LNCaP clone FGC (cell line): ENCODE results near the gene ADAMTSL2.

Experiments used
- DNase-seq: peaks from one replicate; pipeline ENCODE4 v3.0.0-alpha.2; 2011; ENCODE audit warnings: low read depth
- H3K4me3 ChIP-seq: 2 replicates; pipeline ENCODE4 v1.5.1; 2011; ENCODE audit warnings: mild to moderate bottlenecking, low read depth, low read length, control low read depth
- TF ChIP-seq, protein P1 (sequence below): IDR thresholded peaks from 2 replicates; pipeline ENCODE4 v1.5.1; 2012; ENCODE audit warnings: mild to moderate bottlenecking; ENCODE audit not compliant: control insufficient read depth, insufficient read depth; ENCODE audit errors: extremely low read depth

ADAMTSL2 gene

DNA sequence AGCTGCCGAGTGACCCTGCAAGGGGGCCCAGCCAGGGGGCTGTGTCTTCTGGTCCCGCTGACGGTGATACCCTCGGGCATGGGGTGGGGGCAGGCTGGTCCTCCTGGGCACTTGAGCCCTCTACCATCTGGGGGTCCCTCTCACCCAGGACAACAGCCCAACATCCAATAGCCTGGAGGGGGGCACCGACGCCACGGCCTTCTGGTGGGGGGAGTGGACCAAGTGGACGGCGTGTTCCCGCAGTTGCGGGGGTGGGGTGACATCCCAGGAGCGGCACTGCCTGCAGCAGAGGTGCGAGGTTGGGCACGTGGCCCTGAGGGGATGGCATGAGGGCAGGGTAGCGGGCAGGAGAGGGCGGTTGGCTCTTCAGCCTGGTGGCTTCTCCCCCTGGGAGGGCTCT is 2.8 kb downstream of the ADAMTSL2 start:
- DNase-seq = no peak
- TF ChIP-seq, protein P1, sequence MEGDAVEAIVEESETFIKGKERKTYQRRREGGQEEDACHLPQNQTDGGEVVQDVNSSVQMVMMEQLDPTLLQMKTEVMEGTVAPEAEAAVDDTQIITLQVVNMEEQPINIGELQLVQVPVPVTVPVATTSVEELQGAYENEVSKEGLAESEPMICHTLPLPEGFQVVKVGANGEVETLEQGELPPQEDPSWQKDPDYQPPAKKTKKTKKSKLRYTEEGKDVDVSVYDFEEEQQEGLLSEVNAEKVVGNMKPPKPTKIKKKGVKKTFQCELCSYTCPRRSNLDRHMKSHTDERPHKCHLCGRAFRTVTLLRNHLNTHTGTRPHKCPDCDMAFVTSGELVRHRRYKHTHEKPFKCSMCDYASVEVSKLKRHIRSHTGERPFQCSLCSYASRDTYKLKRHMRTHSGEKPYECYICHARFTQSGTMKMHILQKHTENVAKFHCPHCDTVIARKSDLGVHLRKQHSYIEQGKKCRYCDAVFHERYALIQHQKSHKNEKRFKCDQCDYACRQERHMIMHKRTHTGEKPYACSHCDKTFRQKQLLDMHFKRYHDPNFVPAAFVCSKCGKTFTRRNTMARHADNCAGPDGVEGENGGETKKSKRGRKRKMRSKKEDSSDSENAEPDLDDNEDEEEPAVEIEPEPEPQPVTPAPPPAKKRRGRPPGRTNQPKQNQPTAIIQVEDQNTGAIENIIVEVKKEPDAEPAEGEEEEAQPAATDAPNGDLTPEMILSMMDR = no peak
- no peak overlapping the region for H3K4me3 ChIP-seq

DNA sequence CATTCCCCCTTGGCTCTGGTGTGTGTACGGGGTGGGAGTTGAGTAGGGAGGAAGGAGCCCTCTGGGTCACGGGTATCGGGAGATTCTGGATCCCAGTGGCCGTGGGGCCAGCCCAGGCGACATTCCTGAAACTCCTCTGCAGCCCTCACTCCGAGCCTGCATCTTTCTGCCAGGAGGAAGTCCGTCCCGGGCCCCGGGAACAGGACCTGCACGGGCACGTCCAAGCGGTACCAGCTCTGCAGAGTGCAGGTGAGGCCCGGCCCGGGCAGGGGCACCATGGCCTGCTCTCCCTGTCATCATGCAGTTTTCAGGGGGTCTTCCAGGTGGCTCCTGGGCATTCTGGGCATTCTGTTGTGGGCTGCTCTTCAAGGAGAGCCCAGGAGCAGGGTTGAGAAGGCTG is 3.7 kb downstream of the ADAMTSL2 start:
- no peak for DNase-seq
- no peak overlapping the region for H3K4me3 ChIP-seq
- TF ChIP-seq, protein P1 = no peak

DNA sequence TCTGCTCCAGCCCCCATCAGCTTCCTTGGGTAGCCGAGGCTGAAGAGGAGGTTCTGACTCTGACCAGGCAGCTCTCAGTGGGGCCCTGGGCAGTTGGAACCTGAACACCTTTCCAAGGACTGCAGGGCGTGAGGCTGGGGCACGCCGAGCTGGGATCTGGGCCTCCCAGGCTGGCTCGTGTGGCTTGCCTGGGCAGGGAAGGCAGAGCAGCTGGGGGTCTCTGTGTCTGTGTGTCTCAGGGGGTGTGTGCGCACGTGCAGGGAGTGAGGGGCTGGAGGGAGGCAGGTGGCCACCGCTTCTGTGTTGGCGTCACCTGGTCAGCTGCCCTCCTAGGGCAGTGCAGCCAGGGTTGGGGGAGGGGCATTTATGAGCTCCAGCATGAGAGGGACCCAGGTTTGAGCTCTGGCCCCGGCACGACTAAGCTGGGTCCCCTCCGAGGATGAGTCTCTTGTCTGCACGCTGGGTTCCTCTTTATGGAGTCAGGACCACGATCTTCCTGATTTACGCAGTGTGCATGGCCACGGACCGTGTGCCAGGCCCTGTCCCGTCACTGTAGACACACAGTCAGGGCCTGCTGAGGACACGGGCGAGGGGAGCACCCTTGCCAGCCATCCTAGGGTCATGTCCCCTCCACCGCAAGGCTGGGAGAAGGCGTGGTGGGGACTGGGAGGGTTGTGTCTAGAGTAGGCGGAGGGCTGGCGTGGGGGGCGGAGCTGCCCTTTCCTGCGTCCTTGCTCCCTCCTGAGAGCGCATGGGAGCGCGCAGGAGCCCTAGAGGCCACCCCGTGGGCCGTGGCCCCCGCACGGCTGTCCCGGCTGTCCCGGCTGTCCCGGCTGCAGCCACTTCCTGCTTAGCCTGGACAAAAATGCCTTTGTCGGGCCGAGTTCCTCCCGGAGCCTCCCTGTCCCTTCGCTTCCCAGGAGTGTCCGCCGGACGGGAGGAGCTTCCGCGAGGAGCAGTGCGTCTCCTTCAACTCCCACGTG is 4.6 kb downstream of the ADAMTSL2 start:
- no peak for DNase-seq
- TF ChIP-seq, protein P1 = no peak
- no peak overlapping the region for H3K4me3 ChIP-seq

DNA sequence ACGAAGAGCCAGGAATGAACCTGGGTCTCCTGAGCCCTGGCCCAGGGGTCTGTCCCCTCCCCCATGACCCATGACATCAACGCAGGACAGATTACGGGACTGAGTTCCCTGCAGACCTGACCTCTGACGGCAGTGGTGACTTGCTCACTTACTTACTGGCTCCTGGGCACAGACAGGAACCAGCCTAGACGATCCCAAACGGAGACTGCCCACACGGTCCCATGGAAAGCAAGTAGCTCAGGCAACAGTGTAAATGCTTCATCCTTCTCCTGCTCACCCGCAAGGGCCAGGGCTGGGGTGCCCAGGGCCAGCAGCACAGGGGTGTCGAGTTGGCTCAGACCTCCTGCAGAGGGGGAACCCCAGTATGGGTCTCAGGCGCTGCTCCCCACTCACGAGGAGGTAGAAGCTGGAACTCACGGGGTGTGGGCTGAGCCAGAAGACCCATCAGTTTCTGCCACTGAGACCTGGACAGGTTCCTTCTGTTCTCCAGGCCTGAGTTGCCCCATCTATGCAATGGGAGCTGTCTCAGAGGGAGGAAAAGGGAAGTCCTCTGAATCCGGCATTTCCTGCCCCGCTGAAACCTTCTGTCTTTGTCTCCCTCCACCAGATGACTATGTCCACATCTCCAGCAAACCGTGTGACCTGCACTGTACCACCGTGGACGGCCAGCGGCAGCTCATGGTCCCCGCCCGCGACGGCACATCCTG is 5.6 kb downstream of the ADAMTSL2 start:
- H3K4me3 ChIP-seq = no peak overlapping the region
- TF ChIP-seq, protein P1 = no peak
- DNase-seq = no peak

DNA sequence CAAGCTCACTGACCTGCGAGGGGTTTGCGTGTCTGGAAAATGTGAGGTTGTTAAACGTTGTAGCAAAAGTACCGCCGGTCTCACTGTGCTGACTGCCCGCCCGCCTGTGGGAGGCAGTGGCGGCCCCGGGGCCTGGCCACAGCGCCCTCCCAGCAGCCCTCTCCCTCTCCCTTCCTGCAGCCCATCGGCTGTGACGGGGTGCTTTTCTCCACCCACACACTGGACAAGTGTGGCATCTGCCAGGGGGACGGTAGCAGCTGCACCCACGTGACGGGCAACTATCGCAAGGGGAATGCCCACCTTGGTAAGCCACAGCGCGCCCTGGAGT is 6.2 kb downstream of the ADAMTSL2 start:
- TF ChIP-seq, protein P1 = no peak
- no peak for DNase-seq

DNA sequence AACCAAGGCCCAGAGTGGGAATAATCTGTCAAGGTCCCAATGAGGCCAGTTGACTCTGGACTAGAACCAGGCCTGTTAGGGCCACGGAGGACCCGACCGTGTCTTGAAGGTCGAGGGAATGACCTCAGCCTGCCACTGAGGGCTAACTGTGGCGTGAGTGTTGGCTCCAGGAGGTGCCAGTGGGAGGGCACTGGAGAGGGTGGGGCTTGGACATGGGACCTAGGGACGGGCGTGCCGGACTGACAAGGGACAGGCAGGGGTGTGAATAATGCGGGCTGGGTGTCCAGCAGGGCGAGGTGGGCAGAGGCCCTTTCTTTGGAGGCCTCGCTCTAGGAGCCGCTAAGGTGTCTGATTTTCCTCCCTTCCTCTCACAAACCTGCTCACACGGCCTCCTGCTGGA is 7.5 kb downstream of the ADAMTSL2 start:
- H3K4me3 ChIP-seq = no peak overlapping the region
- TF ChIP-seq, protein P1 = no peak
- no peak for DNase-seq

More for the DNA sequence above, 6.2 kb downstream of the ADAMTSL2 start:
- H3K4me3 ChIP-seq = no peak overlapping the region
